AG04449 (cell line): ENCODE data around the gene NUP214.

Source experiments
- CTCF ChIA-PET: fragments of 350-600 bp; formaldehyde crosslinking; extraction: SDS; loops from one replicate; lab custom pipeline; 2021; ENCODE audit warnings: antibody characterized with exemption; lab: Yijun Ruan, JAX
- POLR2A ChIA-PET: fragments of 400-600, 350-600 bp; formaldehyde crosslinking; extraction: SDS; loops from one replicate; lab custom pipeline; 2020; ENCODE audit warnings: antibody characterized with exemption, inconsistent platforms; lab: Yijun Ruan, JAX
- DNase-seq: peaks from one replicate; pipeline ENCODE4 v3.0.0-alpha.2; 2010; ENCODE audit warnings: low read depth, low spot score
- H3K4me3 ChIP-seq: 2 replicates; pipeline ENCODE4 v1.5.1; 2011; ENCODE audit warnings: low read depth, mild to moderate bottlenecking, control low read depth, low read length
- CTCF ChIP-seq: IDR thresholded peaks from one replicate; pipeline ENCODE4 v1.5.1; 2011; ENCODE audit warnings: mild to moderate bottlenecking, moderate library complexity, low read length, control low read depth, inconsistent platforms; ENCODE audit not compliant: insufficient read depth; ENCODE audit errors: missing control alignments

Gene NUP214

GRCh38 chr9:131180454-131180853 is 55.1 kb downstream of the NUP214 start:
- POLR2A ChIA-PET = interaction anchor here (0.6 to 1.3 kb wide), 4 partner anchors 56 to 193 kb away, joined by 3 to 5 read pairs (median 4); no protein-coding TSS in a partner anchor
- no peak overlapping the region for H3K4me3 ChIP-seq
- TF ChIP-seq CTCF = no peak
- peak; percentile 94 for DNase-seq
- CTCF ChIA-PET = interaction anchor here (0.8 to 12.3 kb wide), 10 partner anchors 8 to 170 kb away, joined by 3 to 403 read pairs (median 14); no protein-coding TSS in a partner anchor

- ChIA-PET CTCF (interaction anchor here (0.9 to 12.3 kb wide), 9 partner anchors 9 to 169 kb away, joined by 3 to 403 read pairs (median 12); no protein-coding TSS in a partner anchor), POLR2A (no interaction called here)
- no peak for DNase-seq
- TF ChIP-seq CTCF = no peak
- H3K4me3 ChIP-seq = no peak overlapping the region
Observed at GRCh38 chr9:131181091-131181681, 55.8 kb downstream of the NUP214 start.

- ChIA-PET CTCF (interaction anchor here (1.8 to 3.7 kb wide), 2 partner anchors 8 to 150 kb away, joined by 14 to 20 read pairs; no protein-coding TSS in a partner anchor), POLR2A (no interaction called here)
- H3K4me3 ChIP-seq = no peak overlapping the region
- no peak for TF ChIP-seq CTCF
- DNase-seq = no peak
Observed at GRCh38 chr9:131185924-131186323, 60.5 kb downstream of the NUP214 start.

GRCh38 chr9:131186622-131187021 is 61.2 kb downstream of the NUP214 start:
- H3K4me3 ChIP-seq = no peak overlapping the region
- ChIA-PET POLR2A (no interaction called here), CTCF (interaction anchor here (1.8 to 3.7 kb wide), 2 partner anchors 9 to 149 kb away, joined by 14 to 20 read pairs; no protein-coding TSS in a partner anchor)
- TF ChIP-seq CTCF = no peak
- DNase-seq = no peak

- no peak for DNase-seq
- TF ChIP-seq CTCF = no peak
- CTCF ChIA-PET = interaction anchor here (3.7 kb wide), 1 partner anchor 10 kb away, joined by 20 read pairs; no protein-coding TSS in a partner anchor
- POLR2A ChIA-PET = no interaction called here
- H3K4me3 ChIP-seq = no peak overlapping the region
Observed at GRCh38 chr9:131187957-131188356, 62.6 kb downstream of the NUP214 start.

- POLR2A ChIA-PET = no interaction called here
- CTCF ChIA-PET = interaction anchor here (0.6 to 3.7 kb wide), 3 partner anchors 9 to 147 kb away, joined by 3 to 20 read pairs (median 3); no protein-coding TSS in a partner anchor
- H3K4me3 ChIP-seq = no peak overlapping the region
- DNase-seq = no peak
- TF ChIP-seq CTCF = no peak
Observed at GRCh38 chr9:131188976-131189375, 63.6 kb downstream of the NUP214 start.
